Liver (tissue), 3 donors: Measurements from ENCODE around the gene DCN.

Experiments
- CTCF ChIP-seq: fragments of 150-350 bp; IDR thresholded peaks from 2 replicates; pipeline ENCODE4 v1.5.1; 2017; ENCODE audit warnings: improper control_type of control experiment, low read depth, low read length; ENCODE audit not compliant: missing input control
- FOXA1 ChIP-seq: IDR thresholded peaks from 2 replicates; pipeline ENCODE4 v1.6.1; 2016; ENCODE audit warnings: antibody characterized with exemption
- GABPA ChIP-seq, 2 donors: IDR thresholded peaks in 1 of 2; conservative IDR thresholded peaks in 1 of 2; 2 replicates each; pipeline ENCODE4 v1.6.1; 2016; ENCODE audit warnings: antibody characterized with exemption in 2 of 2, mild to moderate bottlenecking in 1 of 2, moderate library complexity in 1 of 2
- HNF4G ChIP-seq: IDR thresholded peaks from 2 replicates; pipeline ENCODE4 v1.6.1; 2016; ENCODE audit warnings: antibody characterized with exemption
- JUND ChIP-seq, 2 donors: IDR thresholded peaks; 2 replicates each; pipeline ENCODE4 v1.6.1; 2016; ENCODE audit warnings: antibody characterized with exemption in 2 of 2
- RAD21 ChIP-seq, 2 donors: IDR thresholded peaks; 2 replicates each; pipeline ENCODE4 v1.6.1; 2016; ENCODE audit warnings: antibody characterized with exemption in 2 of 2, mild to moderate bottlenecking in 2 of 2
- REST ChIP-seq: IDR thresholded peaks from 2 replicates; pipeline ENCODE4 v1.6.1; 2016; ENCODE audit warnings: antibody characterized with exemption, mild to moderate bottlenecking
- TAF1 ChIP-seq: conservative IDR thresholded peaks from 2 replicates; pipeline ENCODE4 v1.6.1; 2016; ENCODE audit warnings: antibody characterized with exemption, mild to moderate bottlenecking
- YY1 ChIP-seq: IDR thresholded peaks from 2 replicates; pipeline ENCODE4 v1.6.1; 2016; ENCODE audit warnings: antibody characterized with exemption, mild to moderate bottlenecking
- TF ChIP-seq, protein P1 (sequence below): IDR thresholded peaks from 2 replicates; pipeline ENCODE4 v1.6.1; 2016; ENCODE audit warnings: antibody characterized with exemption
- TF ChIP-seq, protein P2 (sequence below): IDR thresholded peaks from 2 replicates; pipeline ENCODE4 v1.6.1; 2016; ENCODE audit warnings: antibody characterized with exemption
- donor health status: healthy.
- donor health status: healthy.

DNA sequence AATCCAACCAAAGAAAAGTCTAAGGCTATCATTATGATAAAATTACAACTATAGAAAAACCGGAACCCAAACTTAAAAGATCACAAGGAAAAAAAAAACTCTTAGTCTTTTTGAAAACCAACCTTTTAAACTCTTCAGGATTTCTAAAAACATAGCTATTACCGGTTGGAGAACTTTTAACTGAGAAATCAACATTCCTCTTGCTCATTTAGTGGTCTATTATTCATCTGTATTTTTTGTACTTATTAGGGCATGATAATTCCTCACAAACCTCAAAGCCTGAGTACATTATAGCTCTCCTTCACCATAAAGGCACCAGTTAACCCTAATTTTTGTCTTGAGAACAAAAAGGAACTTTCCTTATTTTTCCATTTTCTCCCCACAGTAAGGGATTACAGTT, 81.7 kb downstream of the DCN start:
- TF ChIP-seq CTCF (no peak), JUND (IDR thresholded peaks at IDR 0.05) (no peak), GABPA (IDR thresholded peaks at IDR 0.05 in 1 of 2, conservative IDR thresholded peaks at IDR 0.05 in 1 of 2) (no peak), HNF4G (no peak), FOXA1 (no peak), TAF1 (no peak), YY1 (no peak), RAD21 (IDR thresholded peaks at IDR 0.05) (no peak), REST (no peak)
- TF ChIP-seq, protein P1, sequence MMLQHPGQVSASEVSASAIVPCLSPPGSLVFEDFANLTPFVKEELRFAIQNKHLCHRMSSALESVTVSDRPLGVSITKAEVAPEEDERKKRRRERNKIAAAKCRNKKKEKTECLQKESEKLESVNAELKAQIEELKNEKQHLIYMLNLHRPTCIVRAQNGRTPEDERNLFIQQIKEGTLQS: no peak
- TF ChIP-seq, protein P2, sequence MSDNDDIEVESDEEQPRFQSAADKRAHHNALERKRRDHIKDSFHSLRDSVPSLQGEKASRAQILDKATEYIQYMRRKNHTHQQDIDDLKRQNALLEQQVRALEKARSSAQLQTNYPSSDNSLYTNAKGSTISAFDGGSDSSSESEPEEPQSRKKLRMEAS: no peak
